Stimulated activated CD4-positive, alpha-beta T cell treated with anti-CD3 and anti-CD28 coated beads, Interleukin-15, amount 100 ng/mL, for 48 hours (primary cell): ENCODE measurements around the gene VAV2.

ENCODE experiments used
- DNase-seq, 2 donors: peaks; one replicate each; pipeline ENCODE4 v3.0.0-alpha.2; 2020; ENCODE audit warnings: low read depth in 2 of 2

Gene VAV2

DNA sequence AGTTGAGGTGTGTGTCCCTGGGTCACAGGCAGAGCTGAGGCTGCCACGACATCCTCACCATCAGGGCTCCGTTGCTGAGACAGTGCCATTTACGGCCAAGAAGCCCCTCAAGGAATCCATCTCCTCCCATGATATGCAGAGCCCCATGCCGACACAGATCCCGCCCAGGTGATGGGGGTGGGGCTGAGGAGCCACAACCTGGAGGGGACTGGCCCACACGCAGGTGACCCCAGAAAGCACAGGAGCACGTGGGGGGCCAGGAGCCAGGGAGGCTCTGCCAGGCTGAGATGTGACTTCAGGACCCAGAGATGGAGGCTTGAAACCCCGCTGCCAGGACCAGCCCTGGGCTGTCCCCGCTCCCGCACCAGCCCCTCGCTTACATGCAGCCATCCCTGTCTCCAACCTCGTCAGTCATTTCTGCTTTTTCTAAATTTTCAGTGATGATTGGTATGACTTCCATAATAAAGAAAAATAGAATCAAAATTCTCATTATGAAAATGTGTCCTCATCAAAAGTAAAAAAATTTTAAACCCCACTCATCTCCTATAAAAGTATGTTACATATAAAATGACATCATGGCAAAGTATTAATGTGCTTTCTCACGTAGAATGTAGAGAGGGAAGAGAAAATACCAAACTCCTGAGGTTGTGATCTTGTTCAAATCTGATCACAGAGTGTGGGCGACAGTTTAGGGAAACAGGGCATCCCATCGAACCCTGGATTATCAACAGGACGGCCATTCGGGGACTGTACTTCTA lies 155.9 kb downstream of the VAV2 start:
- DNase-seq: no peak

DNA sequence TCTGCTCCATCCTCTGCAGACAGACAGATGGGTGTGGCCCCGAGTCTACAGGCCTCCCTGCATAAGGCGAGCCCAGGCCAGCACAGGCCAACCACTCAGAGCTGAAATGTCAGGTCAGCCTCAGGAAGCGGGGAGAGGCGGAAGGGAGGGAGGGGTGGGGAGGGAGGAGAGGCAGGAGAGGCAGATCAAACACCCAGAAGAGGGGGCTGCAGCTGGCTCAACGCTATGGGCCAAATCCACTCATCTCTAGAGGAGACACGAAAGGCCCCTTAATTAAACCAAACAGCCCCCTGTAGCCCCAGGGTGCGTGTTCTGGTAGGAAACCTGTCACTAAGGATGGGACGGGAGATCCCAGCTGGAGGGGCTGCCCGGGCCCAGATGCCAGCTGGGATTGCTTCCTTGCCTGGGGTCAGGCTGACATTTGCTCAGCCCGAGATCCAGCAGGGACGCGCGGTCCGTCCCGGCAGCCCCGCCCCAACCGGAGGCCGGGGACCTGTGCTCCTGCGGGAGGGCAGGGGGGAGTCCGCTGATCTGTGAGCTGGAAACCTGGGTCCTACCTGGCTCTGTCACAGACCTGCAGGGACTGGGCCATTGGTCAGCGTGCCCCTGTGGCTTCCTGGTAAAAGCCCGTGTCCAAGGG lies 156.7 kb downstream of the VAV2 start:
- DNase-seq: no peak

DNA sequence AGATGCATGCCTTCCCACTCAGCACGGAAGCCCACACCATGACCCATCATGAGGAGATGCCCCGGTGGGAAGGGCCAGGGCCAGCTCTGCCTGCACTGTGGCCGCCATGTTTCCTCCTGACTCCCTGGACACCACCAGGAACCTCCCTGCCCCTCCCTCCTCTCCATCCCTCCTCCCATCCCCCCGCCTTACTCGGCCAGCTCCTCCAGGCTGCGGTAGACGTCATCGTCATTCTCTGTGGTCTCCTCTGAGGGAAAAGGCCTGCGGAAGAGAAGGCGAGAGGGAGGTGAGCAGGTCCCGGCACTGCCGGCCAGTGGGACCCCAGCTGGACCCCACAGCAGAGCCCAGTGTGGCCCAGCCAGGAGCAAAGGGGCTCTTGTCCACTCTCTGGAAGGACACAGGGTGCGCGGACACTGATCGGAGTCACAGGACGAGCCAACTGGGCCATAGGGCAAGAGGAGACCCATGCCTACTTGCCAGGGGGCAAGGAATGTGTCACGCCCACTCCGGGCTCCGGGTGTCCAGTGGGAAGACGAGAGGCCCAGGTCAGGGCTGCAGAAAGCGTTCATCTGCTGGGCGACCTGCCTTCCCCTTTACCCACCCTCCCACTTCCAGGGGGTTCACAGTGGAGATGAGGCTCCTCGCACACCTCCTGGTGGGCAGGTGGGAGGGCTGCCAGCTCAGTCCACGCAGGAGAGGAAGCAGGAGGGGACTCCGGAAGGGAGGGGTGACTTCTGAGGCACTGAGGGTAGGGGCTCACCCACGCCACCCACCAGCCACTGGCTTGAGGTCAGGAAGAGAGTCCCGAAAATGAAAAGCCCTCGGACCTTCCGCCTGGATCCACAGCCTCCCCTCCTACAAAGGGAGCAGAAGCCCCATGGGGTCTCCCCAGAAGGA lies 157.8 kb downstream of the VAV2 start:
- DNase-seq: no peak

DNA sequence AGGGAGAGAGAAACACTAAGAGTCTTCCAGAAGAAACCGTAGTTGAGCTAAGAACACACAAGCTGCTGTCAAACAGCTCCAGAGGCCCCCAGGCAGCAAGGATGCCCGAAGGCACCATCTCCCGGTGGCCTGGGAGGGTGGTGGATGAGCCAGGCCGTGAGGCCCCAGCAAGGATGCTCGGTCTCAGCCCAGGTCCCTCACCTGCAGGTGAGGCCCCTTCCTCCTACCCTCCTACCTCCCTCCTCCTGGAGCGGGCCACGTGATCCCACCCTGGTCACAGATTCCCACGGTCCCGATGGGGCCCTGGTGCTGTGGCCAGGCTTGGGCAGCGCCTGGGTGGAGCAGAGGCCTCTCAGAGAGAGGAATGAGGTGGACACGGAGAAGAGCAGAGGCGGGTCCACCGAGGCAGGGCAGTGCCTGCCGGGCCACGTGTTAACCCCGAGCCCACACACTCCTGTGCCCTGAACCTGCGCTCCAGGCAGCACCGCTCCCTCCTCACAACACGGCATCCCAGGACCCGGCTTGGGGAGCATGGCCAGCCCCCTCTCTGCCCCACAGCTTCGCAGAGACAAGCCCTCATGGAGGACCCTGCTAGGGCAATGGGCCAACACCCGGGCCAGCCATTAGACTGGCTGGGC lies 158.6 kb downstream of the VAV2 start:
- no peak for DNase-seq

DNA sequence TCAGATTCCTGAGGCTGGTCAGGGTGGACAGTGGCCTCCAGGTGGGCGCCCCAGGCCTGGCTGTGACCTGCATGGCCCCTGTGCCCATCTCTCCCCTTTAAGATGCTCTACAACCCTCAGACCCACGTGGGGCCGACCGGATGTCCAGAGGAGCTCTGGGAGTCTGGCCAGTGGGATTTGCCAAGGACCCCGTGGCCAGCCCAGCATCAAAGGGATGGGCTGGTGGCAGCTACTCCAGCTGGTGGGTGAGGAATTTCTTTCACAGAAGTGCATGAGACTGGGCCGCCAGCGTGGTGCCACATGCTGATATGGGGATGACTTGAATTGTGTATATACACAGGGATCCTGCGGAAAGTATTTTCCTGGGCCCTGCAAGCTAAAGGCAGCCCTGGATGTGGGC lies 159.2 kb downstream of the VAV2 start:
- no peak for DNase-seq

DNA sequence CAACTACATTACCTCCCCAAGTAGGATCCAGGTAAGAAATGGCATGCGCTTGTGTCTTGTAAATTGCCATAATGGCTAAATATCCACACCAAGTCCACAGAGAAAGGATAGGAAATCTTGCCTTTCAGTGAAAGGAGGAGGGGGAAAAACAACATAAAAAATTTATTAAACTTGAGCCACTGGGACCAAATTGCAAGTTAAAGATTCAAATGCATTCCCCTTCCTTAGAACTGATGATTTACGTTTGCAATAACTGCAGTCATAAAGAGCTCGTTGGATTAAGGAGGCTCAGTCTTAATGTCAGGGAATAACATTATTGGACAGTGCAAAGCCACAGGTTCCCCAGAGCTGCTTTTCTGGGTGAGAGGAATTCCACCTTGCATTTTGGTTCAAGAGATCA lies 161.4 kb downstream of the VAV2 start:
- DNase-seq: no peak

DNA sequence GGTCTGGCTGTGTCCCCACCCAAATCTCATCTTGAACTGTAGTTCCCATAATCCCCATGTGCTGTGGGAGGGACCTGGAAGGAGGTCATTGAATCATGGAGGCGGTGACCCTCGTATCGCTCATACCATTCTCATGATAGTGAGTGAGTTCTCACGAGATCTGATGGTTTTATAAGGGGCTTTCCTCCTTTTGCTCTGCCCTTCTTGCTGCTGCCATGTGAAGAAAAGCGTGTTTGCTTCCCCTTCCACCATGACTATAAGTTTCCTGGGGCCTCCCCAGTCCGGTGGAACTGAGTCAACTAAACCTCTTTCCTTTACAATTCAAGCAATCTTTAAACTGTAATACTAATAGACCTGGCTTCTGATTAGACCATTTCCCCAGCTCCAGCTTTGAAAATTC lies 161.8 kb downstream of the VAV2 start:
- DNase-seq: no peak

DNA sequence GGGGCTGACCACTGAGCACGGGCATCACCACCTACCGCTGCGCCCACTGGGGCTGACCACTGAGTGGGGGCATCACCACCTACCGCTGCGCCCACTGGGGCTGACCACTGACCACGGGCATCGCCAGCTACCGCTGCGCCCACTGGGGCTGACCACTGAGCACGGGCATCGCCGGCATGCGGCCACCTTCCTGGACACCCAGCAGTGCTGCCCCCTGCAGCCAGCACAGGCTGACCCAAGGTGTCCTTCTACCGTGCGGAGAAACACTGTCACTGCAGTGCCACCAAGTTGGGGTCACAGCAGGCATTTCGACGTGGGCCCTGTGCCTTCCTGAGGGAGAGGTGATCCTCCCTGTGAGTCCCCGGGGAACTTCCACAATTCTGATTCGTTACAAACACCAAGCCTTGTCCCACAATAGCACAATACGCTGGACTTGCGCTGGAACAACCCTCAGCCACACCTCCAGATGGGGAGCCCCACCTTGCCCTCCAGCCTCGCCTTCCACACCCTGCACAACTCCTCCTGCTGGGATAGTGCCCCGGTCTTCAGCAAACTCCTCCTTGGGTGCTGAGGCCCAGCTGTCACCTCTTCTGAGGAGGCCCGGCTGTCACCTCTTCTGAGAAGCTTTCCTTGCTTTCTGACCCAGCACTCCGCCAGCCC lies 163.7 kb downstream of the VAV2 start:
- no peak for DNase-seq

DNA sequence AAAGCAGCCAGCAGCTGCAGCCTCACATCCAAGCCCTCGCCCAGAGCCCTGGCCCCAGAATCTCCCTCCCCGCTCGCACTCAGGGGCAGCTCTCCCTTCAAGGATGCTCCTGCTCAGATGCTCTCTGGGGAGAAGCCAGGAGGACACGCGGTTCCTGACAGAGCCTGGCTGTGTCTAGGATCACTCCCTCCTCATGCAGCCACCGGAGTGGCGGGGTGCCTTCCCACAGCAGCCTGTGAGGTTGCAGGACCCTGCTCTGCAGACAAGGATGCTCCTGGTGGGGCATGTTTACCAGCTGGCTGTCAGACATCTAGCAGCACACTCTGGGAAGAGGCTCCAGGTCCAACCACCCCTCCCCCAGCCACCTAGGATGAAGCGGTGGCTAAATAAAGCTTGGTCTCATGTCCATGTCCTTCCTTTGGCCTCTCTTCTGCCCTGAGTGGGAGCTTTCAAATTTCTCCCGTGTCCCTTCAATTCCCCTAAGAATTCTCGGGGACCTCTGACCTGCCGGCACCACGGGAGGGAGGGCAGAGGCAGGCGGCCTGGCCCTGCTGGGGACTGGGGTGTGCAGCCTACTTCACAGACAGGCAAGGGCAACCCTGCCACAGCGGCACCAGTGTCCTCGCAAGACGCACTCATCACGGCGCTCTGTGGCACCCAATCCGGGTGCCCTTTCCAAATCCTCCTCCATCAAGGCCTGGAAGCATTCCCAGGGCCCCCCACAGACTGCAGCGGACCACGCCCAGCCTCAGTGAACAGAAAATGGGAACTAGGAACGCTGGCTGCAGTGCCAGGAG lies 165.6 kb downstream of the VAV2 start:
- no peak for DNase-seq

DNA sequence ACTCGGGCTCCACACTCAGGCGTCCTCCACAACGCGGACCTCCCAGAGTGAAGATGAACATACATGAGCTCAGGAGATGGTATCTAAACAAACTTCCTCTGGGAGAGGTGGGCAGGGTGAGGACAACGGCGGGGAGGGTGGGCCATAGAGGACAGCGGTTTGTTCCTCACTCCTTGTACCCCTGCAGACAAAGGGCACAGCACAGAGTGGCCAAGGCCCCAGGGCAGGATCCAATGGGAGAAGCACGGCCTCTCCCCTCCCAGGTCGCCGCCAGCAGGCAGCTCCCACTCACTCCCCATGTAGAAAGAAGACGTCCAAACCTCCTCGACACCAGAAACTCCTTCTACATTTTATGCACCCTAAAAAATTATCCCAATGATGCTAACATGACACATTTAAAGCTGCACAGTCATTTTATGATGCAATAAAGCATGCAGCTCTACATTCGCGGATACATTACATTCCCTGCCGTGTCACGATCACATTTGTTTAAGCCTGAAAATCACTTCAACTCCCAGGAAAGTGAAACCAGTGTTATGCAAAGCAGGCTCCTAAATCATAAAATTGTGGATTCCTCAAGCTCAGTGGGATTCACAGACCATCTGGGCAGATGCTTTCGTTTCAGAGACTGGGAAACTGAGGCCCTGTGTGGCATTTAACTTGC lies 166.4 kb downstream of the VAV2 start:
- no peak for DNase-seq

DNA sequence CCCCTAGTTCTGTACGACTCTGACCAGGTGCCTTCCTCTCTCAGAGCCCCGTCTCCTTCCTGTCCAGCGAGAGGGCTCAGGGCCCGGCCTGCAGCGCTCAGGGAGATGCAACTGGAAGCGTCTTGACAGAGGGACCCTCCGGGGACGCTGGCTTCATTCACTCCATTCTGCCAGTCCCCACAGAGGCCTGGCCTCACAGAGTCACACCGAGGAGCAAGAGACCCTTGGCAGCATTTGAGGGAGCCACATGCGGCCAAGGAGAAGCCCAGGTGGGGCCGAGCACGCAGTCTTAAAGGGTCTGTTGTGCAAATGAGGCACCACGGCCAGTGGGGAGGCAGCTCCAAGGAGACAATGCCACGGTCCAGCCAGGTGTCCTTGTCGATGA lies 167.3 kb downstream of the VAV2 start:
- DNase-seq: no peak

DNA sequence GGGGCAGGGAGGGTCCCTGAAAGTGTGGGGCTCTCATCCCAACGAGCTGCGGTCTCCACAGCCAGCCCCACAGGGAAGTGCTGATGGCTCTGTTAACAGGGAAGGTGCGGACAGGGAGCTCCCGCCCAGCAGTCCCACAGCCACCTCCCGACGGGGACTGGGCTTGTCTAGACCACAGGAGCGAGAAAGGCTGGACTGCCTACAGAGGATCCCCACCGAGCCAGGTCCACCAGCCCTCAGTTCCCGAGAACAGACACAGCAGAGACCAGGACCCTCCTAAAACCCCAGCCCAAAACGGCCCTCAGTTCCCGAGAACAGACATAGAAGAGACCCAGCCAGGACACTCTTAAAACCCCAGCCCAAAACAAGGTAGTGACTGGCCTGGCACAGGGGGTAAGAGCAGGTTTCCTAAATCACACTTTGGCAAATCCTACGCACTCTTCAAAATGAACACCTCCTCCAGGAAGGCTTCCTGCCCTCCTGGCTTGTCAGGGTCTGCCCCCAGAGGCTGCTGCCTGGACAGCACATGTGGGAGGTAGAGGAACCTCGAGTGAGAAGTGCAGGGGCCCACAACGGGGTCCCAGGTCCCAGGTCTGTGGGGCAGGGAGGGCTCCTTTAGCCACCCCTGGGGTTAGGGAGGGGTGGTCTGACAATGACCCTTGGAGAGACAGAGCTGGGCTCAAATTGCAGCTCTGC lies 167.9 kb downstream of the VAV2 start:
- DNase-seq: no peak

DNA sequence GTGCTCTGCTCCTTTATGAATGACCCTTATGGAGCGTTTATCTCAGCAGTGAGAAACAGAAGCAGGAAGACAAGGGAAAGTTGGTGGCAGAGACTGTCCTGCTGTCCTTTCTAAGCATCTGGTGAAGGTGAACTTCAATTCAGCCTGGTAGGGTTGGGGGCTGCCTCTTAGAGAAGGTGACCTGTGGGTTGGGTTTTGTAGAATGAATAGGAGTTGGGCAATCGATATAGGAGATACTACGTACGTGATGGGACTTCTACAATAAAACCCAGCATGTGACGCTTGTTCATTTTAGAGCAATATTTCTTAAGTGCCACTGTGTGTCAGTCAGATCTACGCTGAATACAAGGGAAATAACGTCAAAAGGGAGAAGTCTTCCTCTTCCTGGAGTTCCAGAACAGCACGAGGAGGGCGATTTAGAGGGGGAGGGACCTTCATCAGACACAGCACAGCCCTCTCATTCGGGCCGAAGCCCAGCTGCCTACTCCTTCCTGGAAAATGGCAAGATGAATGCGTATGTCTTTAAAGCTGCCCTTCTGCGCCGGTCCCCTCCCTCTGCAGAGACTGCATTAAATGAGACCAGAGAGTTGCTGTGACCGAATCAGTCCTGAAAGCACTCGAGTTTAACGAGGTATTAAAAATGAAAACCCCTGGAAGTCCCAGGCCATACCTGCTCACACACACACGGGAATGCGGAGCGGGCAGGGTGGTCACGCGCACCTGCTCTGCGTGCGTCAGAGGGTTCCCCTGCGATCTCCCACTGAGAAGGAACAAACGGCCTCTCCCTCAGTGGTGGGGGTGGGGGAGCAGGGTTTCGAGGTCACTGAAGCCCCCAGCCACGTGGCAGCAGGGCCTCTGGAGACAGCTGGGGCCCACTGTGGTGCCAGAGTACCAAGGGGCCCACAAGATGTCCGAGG lies 168.7 kb downstream of the VAV2 start:
- DNase-seq: no peak

DNA sequence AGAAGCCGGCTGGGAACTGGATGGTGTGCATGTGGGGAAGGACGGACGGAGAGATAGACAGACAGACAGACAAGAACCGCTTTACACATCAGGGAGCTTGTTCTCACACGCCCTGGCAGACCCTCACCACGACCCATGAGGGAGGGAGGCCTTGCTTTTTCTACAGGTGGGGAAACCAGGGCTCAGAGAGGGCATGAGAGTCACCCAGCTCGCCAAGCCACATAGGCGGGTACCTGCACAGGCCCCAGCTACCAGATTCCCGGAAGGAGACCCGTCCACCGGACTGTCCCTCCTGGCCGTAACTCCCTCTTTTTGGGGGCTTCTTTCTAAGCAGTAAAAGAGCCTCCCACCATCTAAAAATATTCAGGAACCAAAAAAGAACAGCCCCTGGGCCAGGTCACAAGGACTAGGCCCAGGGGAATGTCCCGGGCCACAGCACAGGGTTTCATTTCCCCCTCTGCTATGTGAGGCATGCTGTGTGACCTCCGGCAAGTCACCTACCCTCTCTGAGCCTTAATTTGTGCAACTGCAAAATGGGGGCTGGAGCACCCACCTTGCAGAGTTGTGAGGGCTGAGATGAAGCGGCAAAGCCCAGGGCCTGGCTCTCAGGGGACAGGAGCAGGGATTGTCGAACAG lies 169.6 kb downstream of the VAV2 start:
- no peak for DNase-seq

DNA sequence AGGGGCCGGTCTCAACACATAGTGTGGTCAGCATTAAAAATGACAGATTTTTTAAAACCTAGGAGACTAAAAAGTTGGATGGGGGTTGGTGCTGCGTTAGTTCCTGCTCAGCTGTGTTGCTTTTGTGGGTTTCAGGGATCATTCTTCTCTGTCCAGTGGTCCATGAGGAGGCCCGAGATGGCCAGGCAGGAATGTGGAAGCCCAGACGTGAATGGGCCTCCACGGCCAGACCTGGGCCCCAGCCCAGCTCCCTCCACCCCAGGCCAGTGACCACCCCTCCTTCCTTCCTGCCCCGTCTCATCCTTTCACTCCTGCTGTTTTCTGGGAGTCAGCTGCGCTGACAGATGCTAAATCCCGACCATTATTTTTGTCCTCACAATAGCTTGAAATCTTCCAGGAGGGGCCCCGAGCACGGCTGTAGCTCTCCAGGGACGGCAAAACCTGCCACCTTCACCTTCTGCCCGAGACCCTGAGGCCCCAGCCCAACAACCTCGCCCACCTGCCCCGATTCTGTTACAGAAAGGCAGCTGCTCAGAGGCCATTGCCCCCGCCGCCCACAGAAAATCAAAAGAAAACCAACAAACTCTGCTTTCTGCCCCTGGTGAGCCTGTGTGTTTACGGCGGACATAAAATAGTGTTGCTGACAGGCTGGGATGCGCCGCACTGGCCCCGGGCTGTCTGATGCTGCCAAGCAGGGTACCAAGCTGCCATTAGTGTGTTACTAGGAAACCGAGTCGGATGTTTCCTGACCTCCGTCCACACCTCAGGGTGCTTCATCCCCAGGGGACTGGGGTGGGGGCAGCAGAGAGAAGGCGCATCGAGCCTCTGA lies 170.3 kb downstream of the VAV2 start:
- no peak for DNase-seq

DNA sequence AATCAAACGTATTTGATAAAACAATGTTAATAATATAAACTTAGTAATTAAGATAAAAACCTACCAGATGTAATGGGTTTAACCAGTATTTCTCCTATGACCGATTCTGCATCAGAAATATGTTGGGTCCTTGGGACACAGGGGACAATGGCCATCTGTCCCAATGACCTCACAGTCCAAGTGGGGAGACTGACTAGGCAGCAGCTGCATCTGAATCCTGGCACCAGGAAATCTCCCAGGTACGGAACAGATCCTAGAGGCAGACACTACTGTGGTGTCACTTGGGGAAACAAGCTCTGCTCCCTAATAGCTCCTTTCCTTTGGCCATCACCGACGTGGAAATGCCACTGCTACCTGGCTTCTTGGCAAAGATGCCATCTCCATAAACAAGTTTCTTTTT lies 172.2 kb downstream of the VAV2 start:
- no peak for DNase-seq

DNA sequence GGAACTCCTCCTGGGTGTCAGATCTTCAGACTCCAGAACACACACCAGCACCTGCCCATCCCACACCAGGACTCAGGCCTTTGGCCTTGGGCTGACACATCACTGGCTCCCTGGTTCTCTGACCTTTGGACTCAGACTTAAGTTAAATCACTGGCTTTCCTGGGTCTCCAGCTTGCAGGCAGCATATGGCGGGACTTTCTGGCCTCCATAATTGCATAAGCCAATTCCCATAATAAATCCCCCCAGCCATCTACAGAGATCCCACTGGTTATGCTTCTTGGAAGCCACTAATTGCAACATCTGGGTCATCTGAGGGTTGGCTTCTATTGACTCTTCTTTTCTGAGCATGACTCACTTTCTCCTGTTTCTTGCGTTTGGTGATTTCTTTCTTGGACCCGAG lies 173.7 kb downstream of the VAV2 start:
- DNase-seq: no peak
